Middle frontal gyrus (tissue), 1 donor: ENCODE results near the gene UQCC5.

Experiments
- DNase-seq: peaks from one replicate; pipeline ENCODE4 v3.0.0-alpha.2; 2015; ENCODE audit warnings: low spot score; ENCODE audit errors: extremely low spot score

Gene UQCC5

GRCh38 chr3:52561028-52561747, 24.8 kb downstream of the UQCC5 start:
- no peak for DNase-seq

GRCh38 chr3:52563984-52564383, 27.6 kb downstream of the UQCC5 start:
- DNase-seq: no peak

GRCh38 chr3:52568069-52568468, 31.7 kb downstream of the UQCC5 start:
- DNase-seq: no peak

GRCh38 chr3:52570076-52570475, 33.7 kb downstream of the UQCC5 start:
- no peak for DNase-seq

GRCh38 chr3:52572221-52572620, 35.8 kb downstream of the UQCC5 start:
- DNase-seq: no peak

GRCh38 chr3:52574056-52574965, 37.9 kb downstream of the UQCC5 start:
- no peak for DNase-seq
